Activated CD4-positive, CD25-positive, alpha-beta regulatory T cell treated with anti-CD3 and anti-CD28 coated beads, Interleukin-2, amount 50 U/mL, for 72 hours (primary cell): ENCODE data around the gene RDH5.

ENCODE experiments used
- DNase-seq: peaks from one replicate; pipeline ENCODE4 v3.0.0; 2021

Gene RDH5

GRCh38 chr12:55729819-55730818 is 9.9 kb downstream of the RDH5 start:
- DNase-seq, result no peak

- no peak for DNase-seq
Observed at GRCh38 chr12:55732288-55732687, 12.1 kb downstream of the RDH5 start.

- no peak for DNase-seq
Observed at GRCh38 chr12:55733021-55733555, 12.9 kb downstream of the RDH5 start.

GRCh38 chr12:55733858-55734257 is 13.7 kb downstream of the RDH5 start:
- no peak for DNase-seq

- no peak for DNase-seq
Observed at GRCh38 chr12:55734595-55734994, 14.4 kb downstream of the RDH5 start.

GRCh38 chr12:55736076-55736475 is 15.9 kb downstream of the RDH5 start:
- DNase-seq, result peak; percentile 12

- DNase-seq, result peak; percentile 50
Observed at GRCh38 chr12:55736780-55737580, 16.8 kb downstream of the RDH5 start.

GRCh38 chr12:55737581-55738122 is 17.5 kb downstream of the RDH5 start:
- DNase-seq, result peak; percentile 17

- peak; percentile 60 for DNase-seq
Observed at GRCh38 chr12:55738123-55739024, 18.2 kb downstream of the RDH5 start.

- DNase-seq, result no peak
Observed at GRCh38 chr12:55739025-55739378, 18.8 kb downstream of the RDH5 start.

- DNase-seq, result peak; percentile 17
Observed at GRCh38 chr12:55741931-55742680, 21.9 kb downstream of the RDH5 start.

- peak; percentile 65 for DNase-seq
Observed at GRCh38 chr12:55742719-55743405, 22.7 kb downstream of the RDH5 start, which contains the start of gene GDF11. GDF11 (plus strand) TSS chr12:55743122; CDS start chr12:55743317, 195 bp downstream.

GRCh38 chr12:55743406-55744339 is 23.5 kb downstream of the RDH5 start:
- DNase-seq, result peak; percentile 48

GRCh38 chr12:55744340-55745030 is 24.3 kb downstream of the RDH5 start:
- DNase-seq, result no peak

- no peak for DNase-seq
Observed at GRCh38 chr12:55745361-55746173, 25.4 kb downstream of the RDH5 start.

GRCh38 chr12:55746174-55746912 is 26.1 kb downstream of the RDH5 start:
- DNase-seq, result no peak

- DNase-seq, result no peak
Observed at GRCh38 chr12:55746913-55747231, 26.7 kb downstream of the RDH5 start.
